CD4-positive, CD25-positive, alpha-beta regulatory T cell (primary cell): ENCODE measurements around the gene PACSIN1. TPM values are rescaled to one million over a fixed set of nuclear protein-coding genes. Genes with fewer than 3 reads are reported as not detected.

Experiments used
- ATAC-seq, 2 donors: fragments of 150-1000 bp; cut with Tn5 transposase; one replicate each; pipeline ENCODE4 v1.10.0; 2021; ENCODE audit warnings: low read depth in 2 of 2, moderate number of reproducible peaks in 2 of 2, moderate library complexity in 1 of 2
- DNase-seq, 3 donors: peaks; one replicate each; pipeline versions ENCODE4 v3.0.0 to v3.0.0-alpha.2; 2012 to 2022; ENCODE audit warnings: mixed read lengths in 1 of 3
- H3K27ac ChIP-seq: one replicate; pipeline ENCODE4 v1.7.0; 2013; ENCODE audit warnings: mild to moderate bottlenecking, low read length; ENCODE audit not compliant: insufficient read depth, poor library complexity, severe bottlenecking
- H3K27me3 ChIP-seq: one replicate; pipeline ENCODE4 v1.7.0; 2013; ENCODE audit warnings: low read length; ENCODE audit not compliant: control insufficient read depth, insufficient read depth
- H3K36me3 ChIP-seq: one replicate; pipeline ENCODE4 v1.7.0; 2013; ENCODE audit warnings: mild to moderate bottlenecking, low read length, moderate library complexity; ENCODE audit not compliant: control insufficient read depth, insufficient read depth
- H3K4me1 ChIP-seq: 2 replicates; pipeline ENCODE4 v1.7.0; 2013; ENCODE audit warnings: mild to moderate bottlenecking, low read length; ENCODE audit not compliant: insufficient read depth, control insufficient read depth, poor library complexity, severe bottlenecking
- H3K4me3 ChIP-seq: one replicate; pipeline ENCODE4 v1.7.0; 2013; ENCODE audit warnings: low read depth, mild to moderate bottlenecking, low read length, moderate library complexity
- H3K9me3 ChIP-seq, 2 experiments: 1 replicate in 1 of 2; 2 replicates in 1 of 2; pipeline ENCODE4 v1.7.0; 2013; ENCODE audit warnings: low read length in 2 of 2, mild to moderate bottlenecking in 1 of 2, moderate library complexity in 1 of 2; ENCODE audit not compliant: control insufficient read depth in 2 of 2
- H3K27ac Mint-ChIP-seq, 3 donors: one replicate each; pipeline ENCODE4 v1.8.0; 2020 to 2022; ENCODE audit warnings: mild to moderate bottlenecking in 3 of 3, mixed read lengths in 3 of 3, moderate library complexity in 2 of 3
- H3K27me3 Mint-ChIP-seq: one replicate; pipeline ENCODE4 v1.8.0; 2022; ENCODE audit warnings: mild to moderate bottlenecking, mixed read lengths
- H3K36me3 Mint-ChIP-seq: one replicate; pipeline ENCODE4 v1.8.0; 2020; ENCODE audit warnings: mixed read lengths
- H3K4me1 Mint-ChIP-seq, 4 donors: one replicate each; pipeline ENCODE4 v1.8.0; 2020 to 2022; ENCODE audit warnings: mixed read lengths in 4 of 4, mild to moderate bottlenecking in 1 of 4
- H3K4me3 Mint-ChIP-seq, 4 donors: one replicate each; pipeline ENCODE4 v1.8.0; 2020 to 2022; ENCODE audit warnings: mild to moderate bottlenecking in 4 of 4, mixed read lengths in 4 of 4, moderate library complexity in 3 of 4
- H3K9me3 Mint-ChIP-seq, 7 donors: one replicate each; pipeline ENCODE4 v1.8.0; 2020 to 2022; ENCODE audit warnings: mixed read lengths in 7 of 7, mild to moderate bottlenecking in 3 of 7, moderate library complexity in 2 of 7
- polyA plus RNA-seq, 4 donors: library from polyadenylated mRNA; unstranded; fragments of 300-500 nt; fragmentation: Illumina TruSeq; gene quantifications; one replicate each; pipeline ENCODE4 v1.2.3, GENCODE V29; 2021
- total RNA-seq: library from RNA; stranded (reverse); gene quantifications from one replicate; pipeline ENCODE4 v1.2.3, GENCODE V29; 2022

The PACSIN1 gene
- total and polyA plus RNA-seq, 5 donors from 2014 or later: 0.14 to 1.7 (median 0.38) TPM

DNA sequence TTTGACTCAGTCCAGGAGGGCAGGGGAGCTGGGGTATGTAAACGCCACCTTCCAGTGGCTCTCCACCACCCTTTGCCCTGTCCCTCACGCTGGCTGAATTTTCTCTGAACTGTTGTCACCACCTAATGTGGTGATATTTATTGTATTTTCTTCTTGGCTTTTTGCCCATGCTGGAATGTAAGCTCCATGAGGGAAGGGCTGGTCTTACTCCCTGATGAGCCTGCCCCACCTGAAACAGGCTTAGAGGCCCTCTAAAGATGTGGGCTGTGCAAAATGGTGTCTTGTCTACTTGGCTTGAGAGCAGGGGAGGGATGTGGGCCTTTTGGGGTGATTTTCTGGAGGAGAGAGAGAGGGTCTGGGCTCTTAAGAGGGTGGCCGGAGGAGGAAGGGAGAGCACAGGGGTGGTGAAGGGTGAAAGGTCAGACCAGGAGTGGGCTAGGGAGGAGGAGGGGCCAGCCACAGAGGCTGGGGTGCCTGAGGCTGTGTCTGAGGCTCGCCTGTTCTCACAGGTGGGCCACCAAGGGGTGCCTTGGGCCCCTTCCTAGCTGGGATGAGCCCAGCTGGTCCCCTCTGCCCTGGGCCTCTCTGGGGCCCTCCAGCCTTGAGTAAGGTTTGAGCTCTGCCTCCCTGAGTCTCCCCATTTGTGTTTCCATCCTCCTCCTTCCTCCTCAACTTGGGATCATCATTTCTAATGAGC is 52.9 kb downstream of the PACSIN1 start:
- Histone ChIP-seq H3K27me3 (no peaks in the 10 kb centered on the region), H3K27ac (no peak overlapping the region), H3K4me1 (no peaks in the 10 kb centered on the region), H3K4me3 (no peak overlapping the region), H3K9me3 (no peaks in the 10 kb centered on the region), H3K36me3 (no peaks in the 10 kb centered on the region)
- Mint-ChIP-seq H3K27me3 (peaks cover 8% of the 10 kb centered on the region), H3K36me3 (no peaks in the 10 kb centered on the region), H3K4me1 (no peaks in the 10 kb centered on the region), H3K4me3 (no peak overlapping the region), H3K9me3 (no peaks in the 10 kb centered on the region), H3K27ac (no peak overlapping the region)
- DNase-seq (no peak), ATAC-seq (no peak)

DNA sequence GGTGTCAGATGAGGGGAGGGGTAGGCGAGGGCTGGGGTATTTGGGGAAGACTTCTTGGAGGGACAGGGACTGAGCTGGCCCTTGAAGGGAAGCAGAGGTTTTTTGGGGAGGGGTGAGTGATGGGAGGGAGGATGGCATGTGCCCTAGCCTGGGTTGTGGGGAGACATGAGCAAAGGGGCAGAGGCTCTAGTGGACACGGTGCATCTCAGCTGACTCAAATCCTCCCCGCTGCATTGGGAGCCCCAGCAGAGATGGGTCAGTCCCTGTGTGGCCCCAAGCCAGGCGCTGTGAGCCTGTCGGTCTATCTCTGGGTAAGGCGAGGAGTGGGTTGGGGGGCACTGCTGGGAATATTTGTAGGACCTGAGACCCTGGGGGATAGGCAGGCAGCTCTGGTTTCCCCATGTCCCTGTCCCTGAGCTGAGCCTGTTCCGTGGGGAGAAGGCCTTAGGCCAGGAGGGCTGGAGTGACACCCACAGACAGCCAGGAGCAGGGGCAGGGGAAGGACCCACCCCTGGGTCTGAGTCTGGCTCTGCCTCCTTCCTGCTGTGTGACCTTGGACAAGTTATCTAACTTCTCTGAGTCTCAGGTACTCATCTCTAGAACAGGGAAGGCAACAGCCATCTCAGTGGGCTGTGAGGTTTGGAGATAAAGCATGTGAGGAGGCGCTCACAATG is 54.2 kb downstream of the PACSIN1 start:
- Mint-ChIP-seq H3K9me3 (no peaks in the 10 kb centered on the region), H3K4me1 (no peaks in the 10 kb centered on the region), H3K27ac (no peak overlapping the region), H3K36me3 (no peaks in the 10 kb centered on the region), H3K27me3 (peaks cover 8% of the 10 kb centered on the region), H3K4me3 (no peak overlapping the region)
- no peaks in the 10 kb centered on the region for H3K9me3 ChIP-seq
- H3K36me3 ChIP-seq: no peaks in the 10 kb centered on the region
- DNase-seq (no peak), ATAC-seq (no peak)
- no peaks in the 10 kb centered on the region for H3K4me1 ChIP-seq
- H3K27me3 ChIP-seq: no peaks in the 10 kb centered on the region
- H3K4me3 ChIP-seq: no peak overlapping the region
- no peak overlapping the region for H3K27ac ChIP-seq

DNA sequence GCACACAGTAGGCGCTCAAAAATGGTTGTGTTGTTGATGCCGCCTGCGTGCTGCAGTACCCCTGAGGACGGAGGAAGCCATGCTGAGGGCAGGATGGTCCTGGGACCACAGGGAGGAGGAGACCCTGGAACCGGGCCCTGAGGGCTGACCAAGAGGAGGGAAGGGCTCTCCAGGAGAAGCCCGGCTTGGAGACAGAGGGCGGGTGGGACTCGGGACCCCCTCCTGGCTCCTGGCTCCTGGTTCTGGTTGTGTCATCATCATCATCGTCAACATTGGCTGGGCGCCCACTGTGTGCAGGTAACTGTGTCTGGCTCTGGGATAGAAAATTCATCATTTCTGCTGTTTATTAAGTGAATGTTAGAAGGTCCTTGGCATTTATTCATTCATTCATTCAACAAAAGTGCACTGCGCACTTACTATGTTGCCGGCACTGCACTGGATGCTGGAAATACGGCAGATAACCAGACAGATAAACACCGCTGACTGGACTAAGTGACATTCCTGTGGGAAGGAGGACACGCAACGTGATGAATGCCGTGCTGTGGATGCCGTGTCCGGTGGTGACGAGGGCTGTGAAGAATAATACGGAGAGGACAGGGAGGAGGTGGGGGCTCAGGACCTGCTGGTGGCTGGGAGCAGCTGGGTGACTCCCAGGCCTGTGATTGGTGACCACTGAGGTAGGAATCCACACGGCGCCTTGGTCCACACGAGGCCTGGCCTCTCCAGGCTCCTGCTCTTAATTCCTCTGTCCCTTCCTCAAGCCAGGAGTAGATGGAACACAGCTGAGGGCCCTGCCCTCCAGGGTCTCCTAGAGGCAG is 55.0 kb downstream of the PACSIN1 start:
- Histone ChIP-seq H3K27me3 (no peaks in the 10 kb centered on the region), H3K4me1 (no peaks in the 10 kb centered on the region), H3K27ac (no peak overlapping the region), H3K9me3 (no peaks in the 10 kb centered on the region), H3K4me3 (no peak overlapping the region), H3K36me3 (no peaks in the 10 kb centered on the region)
- H3K27ac Mint-ChIP-seq: no peak overlapping the region
- ATAC-seq (no peak), DNase-seq (no peak)
- H3K36me3 Mint-ChIP-seq: no peaks in the 10 kb centered on the region
- H3K4me3 Mint-ChIP-seq: no peak overlapping the region
- H3K27me3 Mint-ChIP-seq: peaks cover 8% of the 10 kb centered on the region
- no peaks in the 10 kb centered on the region for H3K4me1 Mint-ChIP-seq
- no peaks in the 10 kb centered on the region for H3K9me3 Mint-ChIP-seq

DNA sequence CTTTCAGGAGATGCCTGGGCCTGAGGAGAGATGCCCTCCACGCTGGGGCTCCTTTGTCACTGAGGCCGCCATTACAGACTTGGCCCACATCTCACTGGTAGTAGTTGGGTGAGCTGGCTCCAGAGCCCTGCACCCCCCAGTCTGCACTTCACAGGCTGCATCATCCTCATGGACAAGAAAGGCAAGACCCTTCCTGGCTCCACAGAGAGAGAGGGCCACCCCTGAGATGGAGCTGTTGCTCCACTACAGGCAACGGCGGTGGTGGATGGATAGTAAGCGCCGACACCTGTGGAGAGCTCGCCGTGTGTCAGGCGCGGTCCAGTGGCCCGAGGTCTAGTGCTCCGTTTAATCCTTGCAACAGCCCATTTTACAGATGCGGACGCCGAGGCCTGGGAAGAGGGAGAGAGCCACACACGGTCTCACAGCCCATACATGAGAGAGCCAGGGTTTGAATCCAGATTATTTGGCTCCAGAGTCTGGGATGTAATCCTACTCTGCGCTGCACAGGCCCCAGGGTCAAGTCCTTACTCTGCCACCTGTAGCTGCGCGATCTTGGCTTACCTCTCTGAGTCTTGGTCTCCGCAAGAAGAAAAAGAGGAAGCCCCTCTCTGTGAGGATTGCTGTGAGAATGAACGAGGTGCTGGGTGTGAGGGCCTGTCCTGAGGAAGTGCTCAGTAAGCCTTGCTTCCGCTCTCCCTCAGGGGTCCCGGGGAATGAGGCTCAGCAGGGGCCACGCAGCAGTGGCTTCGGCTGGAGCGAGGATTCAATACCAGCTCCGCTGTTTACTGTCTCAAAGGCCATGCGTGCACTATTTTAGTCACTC is 55.8 kb downstream of the PACSIN1 start:
- Mint-ChIP-seq H3K9me3 (no peaks in the 10 kb centered on the region), H3K4me1 (no peaks in the 10 kb centered on the region), H3K27ac (no peak overlapping the region), H3K27me3 (peaks cover 8% of the 10 kb centered on the region), H3K4me3 (no peak overlapping the region), H3K36me3 (no peaks in the 10 kb centered on the region)
- H3K4me3 ChIP-seq: no peak overlapping the region
- DNase-seq (no peak), ATAC-seq (no peak)
- H3K36me3 ChIP-seq: no peaks in the 10 kb centered on the region
- no peak overlapping the region for H3K27ac ChIP-seq
- H3K4me1 ChIP-seq: no peaks in the 10 kb centered on the region
- no peaks in the 10 kb centered on the region for H3K27me3 ChIP-seq
- no peaks in the 10 kb centered on the region for H3K9me3 ChIP-seq

DNA sequence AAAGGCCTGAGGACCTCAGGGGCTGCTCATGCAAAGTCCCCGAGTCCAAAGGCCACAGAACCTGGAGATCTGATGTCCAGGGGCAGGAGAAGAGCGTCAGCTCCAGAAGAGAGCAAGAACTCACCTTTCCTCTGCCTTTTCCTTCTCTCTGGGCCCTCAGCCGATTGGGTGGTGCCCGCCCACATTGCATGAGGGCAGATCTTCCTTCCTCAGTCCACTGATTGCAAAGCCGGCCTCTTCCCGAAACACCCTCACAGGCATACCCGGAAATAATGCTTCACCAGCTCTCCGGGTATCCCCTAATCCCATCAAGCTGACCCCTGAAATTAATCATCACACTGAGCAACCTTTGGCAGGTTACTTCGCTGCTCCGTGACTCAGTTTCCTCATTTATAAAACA is 56.9 kb downstream of the PACSIN1 start:
- no peak overlapping the region for H3K27ac ChIP-seq

DNA sequence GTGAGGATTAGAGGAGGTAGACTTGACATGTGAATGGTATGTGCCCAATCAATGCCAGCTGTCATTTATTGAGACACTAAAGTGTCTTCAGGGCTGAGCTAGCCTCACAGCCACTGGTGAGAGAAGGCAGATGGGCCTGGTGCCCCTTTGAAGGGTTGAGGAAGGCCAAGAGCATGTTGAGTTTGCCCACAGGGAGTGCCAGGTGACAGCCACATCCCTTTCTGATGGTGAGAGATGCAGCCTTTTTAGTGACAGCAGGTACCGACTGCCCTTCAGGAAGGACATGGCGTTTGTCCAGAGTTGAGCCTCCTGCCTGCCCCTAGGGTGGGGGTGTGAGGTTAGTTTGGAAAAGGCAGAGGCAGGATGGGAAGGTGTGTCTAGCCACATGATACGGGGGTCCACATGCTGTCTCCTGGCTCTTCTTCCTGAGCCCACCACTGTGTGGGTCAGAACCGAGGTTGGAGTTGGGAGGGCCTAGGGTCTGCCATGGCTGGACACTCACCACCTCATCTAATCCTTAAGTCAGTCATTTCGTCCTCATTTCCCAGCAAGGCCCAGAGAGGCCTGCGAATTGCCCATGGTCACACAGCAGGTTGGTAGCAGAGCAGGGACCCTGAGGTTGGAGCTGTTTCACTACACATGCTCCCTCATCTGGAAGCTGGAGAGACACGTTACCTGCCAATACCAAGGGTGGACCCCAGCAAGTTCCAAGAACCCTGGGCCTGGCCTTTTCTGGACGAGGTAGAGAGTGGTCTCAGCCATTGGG is 57.7 kb downstream of the PACSIN1 start:
- Mint-ChIP-seq H3K9me3 (no peaks in the 10 kb centered on the region), H3K27ac (peak overlapping the region in 2 of 3 donors; percentile 39)
- no peak for ATAC-seq

More for the DNA sequence above, 56.9 kb downstream of the PACSIN1 start:
- H3K4me1 ChIP-seq: peaks cover 5% of the 10 kb centered on the region
- Mint-ChIP-seq H3K4me3 (no peak overlapping the region), H3K27ac (peak overlapping the region in 1 of 3 donors; percentile 39), H3K27me3 (peaks cover 8% of the 10 kb centered on the region), H3K9me3 (no peaks in the 10 kb centered on the region), H3K36me3 (no peaks in the 10 kb centered on the region), H3K4me1 (peaks cover 0 to 7% (median 1%) of the 10 kb centered on the region in 4 donors)
- H3K27me3 ChIP-seq: no peaks in the 10 kb centered on the region
- DNase-seq: no peak
- H3K36me3 ChIP-seq: no peaks in the 10 kb centered on the region
- no peaks in the 10 kb centered on the region for H3K9me3 ChIP-seq
- no peak overlapping the region for H3K4me3 ChIP-seq
- no peak for ATAC-seq

DNA sequence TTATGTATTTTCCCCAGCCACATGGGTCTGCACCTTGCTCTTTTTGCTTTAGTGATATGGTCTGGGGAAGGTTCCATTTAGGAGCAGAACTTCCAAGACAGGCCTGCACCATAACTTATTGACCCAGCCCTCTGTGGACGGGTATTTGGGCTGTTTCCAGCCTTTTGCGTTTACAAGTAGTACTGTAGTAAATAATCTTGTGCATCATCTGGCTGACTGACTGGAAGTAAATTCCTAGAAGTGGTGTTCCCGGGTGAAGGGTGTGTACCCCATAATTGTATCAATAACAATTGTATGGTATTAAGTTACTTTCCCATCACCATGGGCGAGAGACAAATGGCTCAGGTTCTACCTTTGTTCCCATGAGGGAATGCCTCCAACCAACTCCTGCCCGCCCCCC is 58.6 kb downstream of the PACSIN1 start:
- peaks cover 5% of the 10 kb centered on the region for H3K4me1 ChIP-seq
- ATAC-seq: no peak
- H3K27ac Mint-ChIP-seq: no peak overlapping the region

More for the DNA sequence above, 57.7 kb downstream of the PACSIN1 start:
- Mint-ChIP-seq H3K27me3 (peaks cover 8% of the 10 kb centered on the region), H3K4me1 (peaks cover 0 to 8% (median 1%) of the 10 kb centered on the region in 4 donors), H3K36me3 (no peaks in the 10 kb centered on the region), H3K4me3 (no peak overlapping the region)
- Histone ChIP-seq H3K27ac (no peak overlapping the region), H3K27me3 (no peaks in the 10 kb centered on the region), H3K4me1 (peaks cover 5% of the 10 kb centered on the region), H3K4me3 (no peak overlapping the region), H3K36me3 (no peaks in the 10 kb centered on the region), H3K9me3 (no peaks in the 10 kb centered on the region)
- no peak for DNase-seq

More for the DNA sequence above, 58.6 kb downstream of the PACSIN1 start:
- H3K27ac ChIP-seq: no peak overlapping the region
- Mint-ChIP-seq H3K36me3 (no peaks in the 10 kb centered on the region), H3K9me3 (no peaks in the 10 kb centered on the region), H3K27me3 (peaks cover 8% of the 10 kb centered on the region), H3K4me1 (peaks cover 0 to 8% (median 1%) of the 10 kb centered on the region in 4 donors), H3K4me3 (no peak overlapping the region)
- H3K9me3 ChIP-seq: no peaks in the 10 kb centered on the region
- no peak overlapping the region for H3K4me3 ChIP-seq
- no peaks in the 10 kb centered on the region for H3K36me3 ChIP-seq
- DNase-seq: no peak
- H3K27me3 ChIP-seq: no peaks in the 10 kb centered on the region
